HEK293 (cell line): Measurements from ENCODE around the gene CA11.

Experiments
- CTCF ChIA-PET: fragments of 350-600 bp; formaldehyde crosslinking; extraction: SDS; loops from one replicate; lab custom pipeline; 2021; ENCODE audit warnings: antibody characterized with exemption; lab: Yijun Ruan, JAX
- POLR2A ChIA-PET: fragments of 300-600 bp; formaldehyde crosslinking; extraction: SDS; loops from one replicate; lab custom pipeline; 2020; ENCODE audit warnings: antibody characterized with exemption, inconsistent platforms; lab: Yijun Ruan, JAX
- H3K27ac ChIP-seq: fragments of 200-500 bp; sonication (Bioruptor generic); 2 replicates; pipeline ENCODE4 v1.5.1; 2014; ENCODE audit warnings: low read depth, low read length, control low read depth, inconsistent platforms; ENCODE audit errors: extremely low read depth
- H3K36me3 ChIP-seq, 2 experiments: fragments of 200-500 bp in 1 of 2; sonication (Bioruptor generic) in 1 of 2; 1 replicate in 1 of 2; 2 replicates in 1 of 2; pipeline ENCODE4 v1.5.1; 2014 to 2017; ENCODE audit warnings: inconsistent platforms in 2 of 2, low read length in 2 of 2; ENCODE audit not compliant: control insufficient read depth in 2 of 2, insufficient read depth in 1 of 2
- H3K4me1 ChIP-seq: fragments of 200-500 bp; sonication (Bioruptor generic); 2 replicates; pipeline ENCODE4 v1.5.1; 2014; ENCODE audit warnings: mild to moderate bottlenecking, low read length, inconsistent platforms; ENCODE audit not compliant: control insufficient read depth, insufficient read depth
- H3K4me3 ChIP-seq: 2 replicates; pipeline ENCODE4 v1.5.1; 2011; ENCODE audit warnings: low read depth, mild to moderate bottlenecking, control low read depth, low read length, moderate library complexity
- H3K9me3 ChIP-seq: fragments of 200-500 bp; sonication (Bioruptor generic); 2 replicates; pipeline ENCODE4 v1.5.1; 2014; ENCODE audit warnings: low read depth, low read length, inconsistent platforms; ENCODE audit not compliant: control insufficient read depth, insufficient read depth
- BCL11B ChIP-seq: fragments of 450-650 bp; formaldehyde crosslinking; IDR thresholded peaks from 2 replicates; pipeline ENCODE4 v1.5.1; 2016; ENCODE audit warnings: low read depth, missing biosample characterization, missing genetic modification characterization
- EGR2 ChIP-seq: fragments of 450-650 bp; formaldehyde crosslinking; IDR thresholded peaks from 2 replicates; pipeline ENCODE4 v1.5.1; 2016; ENCODE audit warnings: low read depth, missing biosample characterization, missing genetic modification characterization
- PRDM1 ChIP-seq: fragments of 450-650 bp; formaldehyde crosslinking; IDR thresholded peaks from 2 replicates; pipeline ENCODE4; 2016; ENCODE audit warnings: missing biosample characterization, missing genetic modification characterization
- ZFHX2 ChIP-seq: fragments of 450-650 bp; formaldehyde crosslinking; conservative IDR thresholded peaks from 2 replicates; pipeline ENCODE4 v1.5.1; 2016; ENCODE audit warnings: missing biosample characterization, missing genetic modification characterization
- ZNF121 ChIP-seq: fragments of 450-650 bp; formaldehyde crosslinking; IDR thresholded peaks from 2 replicates; pipeline ENCODE4 v1.5.1; 2016; ENCODE audit warnings: missing biosample characterization, missing genetic modification characterization
- ZNF133 ChIP-seq: fragments of 450-650 bp; formaldehyde crosslinking; IDR thresholded peaks from 2 replicates; pipeline ENCODE4 v1.5.1; 2016; ENCODE audit warnings: missing biosample characterization, missing genetic modification characterization
- ZNF138 ChIP-seq: fragments of 450-650 bp; formaldehyde crosslinking; IDR thresholded peaks from 2 replicates; pipeline ENCODE4 v1.5.1; 2016; ENCODE audit warnings: missing biosample characterization, missing genetic modification characterization, borderline replicate concordance
- ZNF16 ChIP-seq: fragments of 450-650 bp; formaldehyde crosslinking; IDR thresholded peaks from 2 replicates; pipeline ENCODE4 v1.5.1; 2016; ENCODE audit warnings: low read depth, missing biosample characterization, missing genetic modification characterization
- ZNF366 ChIP-seq: fragments of 450-650 bp; formaldehyde crosslinking; conservative IDR thresholded peaks from 2 replicates; pipeline ENCODE4 v1.5.1; 2016; ENCODE audit warnings: missing biosample characterization, missing genetic modification characterization
- ZNF394 ChIP-seq: fragments of 450-650 bp; formaldehyde crosslinking; IDR thresholded peaks from 2 replicates; pipeline ENCODE4 v1.5.1; 2016; ENCODE audit warnings: missing biosample characterization, missing genetic modification characterization, mild to moderate bottlenecking, moderate library complexity, borderline replicate concordance
- ZNF571 ChIP-seq: fragments of 450-650 bp; formaldehyde crosslinking; IDR thresholded peaks from 2 replicates; pipeline ENCODE4 v1.5.0; 2017; ENCODE audit warnings: missing biosample characterization, missing genetic modification characterization
- ZNF596 ChIP-seq: fragments of 450-650 bp; IDR thresholded peaks from 2 replicates; pipeline ENCODE4 v1.5.0; 2018; ENCODE audit warnings: missing biosample characterization, mild to moderate bottlenecking, missing genetic modification characterization, moderate library complexity
- ZNF623 ChIP-seq: fragments of 450-650 bp; formaldehyde crosslinking; IDR thresholded peaks from 2 replicates; pipeline ENCODE4 v1.5.1; 2016; ENCODE audit warnings: missing biosample characterization, missing genetic modification characterization
- ZNF670 ChIP-seq: fragments of 450-650 bp; formaldehyde crosslinking; IDR thresholded peaks from 2 replicates; pipeline ENCODE4 v1.5.1; 2016; ENCODE audit warnings: missing biosample characterization, missing genetic modification characterization, low read depth
- ZNF747 ChIP-seq: fragments of 450-650 bp; formaldehyde crosslinking; IDR thresholded peaks from 2 replicates; pipeline ENCODE4 v1.5.1; 2016; ENCODE audit warnings: missing biosample characterization, missing genetic modification characterization
- ZNF777 ChIP-seq: fragments of 450-650 bp; formaldehyde crosslinking; IDR thresholded peaks from 2 replicates; pipeline ENCODE4 v1.5.1; 2017; ENCODE audit warnings: missing biosample characterization, missing genetic modification characterization, borderline replicate concordance
- TF ChIP-seq, protein P1 (sequence below): fragments of 450-650 bp; formaldehyde crosslinking; IDR thresholded peaks from 2 replicates; pipeline ENCODE4 v1.5.1; 2016; ENCODE audit warnings: missing biosample characterization, missing genetic modification characterization

Gene CA11

GRCh38 chr19:48642862-48643261, 3.1 kb downstream of the CA11 start:
- Histone ChIP-seq H3K4me1 (peaks cover 9% of the 10 kb centered on the region), H3K27ac (no peak overlapping the region), H3K9me3 (no peaks in the 10 kb centered on the region), H3K4me3 (no peak overlapping the region), H3K36me3 (no peaks in the 10 kb centered on the region)
- TF ChIP-seq ZNF366 (tag by site-specific recombination) (peak; percentile 83), ZNF121 (peak; percentile 87), ZNF133 (no peak), PRDM1 (tag by site-specific recombination) (peak; percentile 26; the same call in 1 of the 2 replicates), ZNF596 (tag by site-specific recombination) (0 out of 2 replicates have a peak, but pooled peaks have one; percentile 30)
- ChIA-PET CTCF (interaction anchor here (0.7 to 3.5 kb wide), 4 partner anchors 32 to 1845 kb away, joined by 3 to 27 read pairs (median 4); no protein-coding TSS in a partner anchor), POLR2A (interaction anchor here (3.9 kb wide), 1 partner anchor 24 kb away, joined by 39 read pairs; the partner anchor contains the start of genes RPL18 and SPHK2)

DNA sequence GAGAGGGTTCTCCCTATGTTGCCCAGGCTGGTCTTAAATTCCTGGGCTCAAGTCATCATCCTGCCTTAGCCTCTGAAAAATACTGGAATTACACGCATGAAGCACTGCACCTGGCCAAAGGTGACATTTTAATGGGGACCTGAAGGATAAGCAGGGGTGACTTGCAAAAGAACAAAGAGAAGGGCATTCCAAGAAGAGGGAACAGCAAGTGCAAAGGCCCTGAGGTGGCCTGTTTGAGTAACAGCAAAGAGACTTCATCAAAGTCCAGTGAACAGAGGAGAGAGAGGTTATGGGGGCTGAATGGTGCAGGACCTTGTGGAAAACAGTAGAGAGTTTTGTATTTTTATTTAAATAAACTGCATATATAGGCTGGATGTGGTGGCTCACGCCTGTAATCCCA, 4.1 kb downstream of the CA11 start:
- H3K36me3 ChIP-seq: no peaks in the 10 kb centered on the region
- peaks cover 9% of the 10 kb centered on the region for H3K4me1 ChIP-seq
- POLR2A ChIA-PET: interaction anchor here (0.6 to 0.7 kb wide), 3 partner anchors 25 to 1778 kb away, joined by 3 to 5 read pairs (median 4); no protein-coding TSS in a partner anchor
- H3K9me3 ChIP-seq: no peaks in the 10 kb centered on the region
- TF ChIP-seq ZNF623 (tag by site-specific recombination) (peak; percentile 96), ZNF670 (no peak), ZNF747 (tag by site-specific recombination) (no peak), ZNF571 (tag by site-specific recombination) (no peak), ZNF138 (tag by site-specific recombination) (no peak)
- CTCF ChIA-PET: no interaction called here
- no peak overlapping the region for H3K4me3 ChIP-seq
- no peak overlapping the region for H3K27ac ChIP-seq

DNA sequence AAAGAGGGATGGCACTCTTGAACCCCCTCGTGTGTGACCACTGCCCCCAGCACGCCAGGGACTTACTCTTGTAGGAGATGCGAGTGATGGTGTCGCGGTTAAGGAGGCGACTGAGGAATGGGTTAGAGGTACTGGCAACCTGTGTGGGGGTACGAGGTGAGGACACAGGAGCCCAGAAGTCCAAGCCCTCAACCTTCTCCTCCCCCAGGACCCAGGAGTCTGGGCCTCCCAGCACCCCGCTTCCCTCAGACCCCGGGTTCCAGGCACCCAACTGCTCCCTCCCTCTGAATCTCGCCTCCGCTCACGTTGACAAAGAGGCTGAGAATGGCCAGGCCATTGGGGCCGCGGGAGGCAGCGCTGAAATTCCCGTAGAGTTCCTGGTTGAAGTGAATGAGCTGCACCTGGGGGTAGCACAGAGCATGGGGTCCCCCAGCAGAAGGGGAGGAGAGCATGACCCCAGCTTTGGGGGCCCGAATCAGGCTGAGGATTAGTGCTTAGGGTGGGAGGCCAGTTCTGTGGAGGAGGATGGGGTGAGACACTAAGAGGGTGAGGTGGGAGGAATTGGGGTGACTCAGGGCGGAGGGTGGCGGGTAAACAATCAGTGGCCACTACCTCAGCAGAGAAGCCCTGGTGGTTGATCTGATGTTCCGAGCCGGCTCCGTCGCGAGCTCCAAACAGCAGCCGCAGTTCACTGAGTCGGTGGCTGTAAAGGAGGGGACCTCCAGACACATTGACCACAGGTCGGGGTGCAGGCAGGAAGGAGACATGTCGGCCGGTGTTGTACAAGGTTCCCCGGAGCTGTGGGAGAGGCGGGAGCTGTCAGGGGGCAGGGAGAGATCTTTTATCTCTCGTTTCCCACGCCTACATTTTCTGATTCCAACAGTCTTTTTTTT, 6.3 kb downstream of the CA11 start:
- ChIA-PET CTCF (interaction anchor here (0.6 to 0.7 kb wide), 3 partner anchors 12 to 257 kb away, joined by 3 read pairs; no protein-coding TSS in a partner anchor), POLR2A (interaction anchor here (0.6 to 1.1 kb wide), 3 partner anchors 16 to 151 kb away, joined by 3 to 7 read pairs (median 4); no protein-coding TSS in a partner anchor)
- H3K4me3 ChIP-seq: no peak overlapping the region

More for the DNA sequence above, 6.3 kb downstream of the CA11 start:
- Histone ChIP-seq H3K4me1 (peaks cover 14% of the 10 kb centered on the region), H3K27ac (no peak overlapping the region), H3K36me3 (no peaks in the 10 kb centered on the region), H3K9me3 (no peaks in the 10 kb centered on the region)
- peak; percentile 33 for TF ChIP-seq EGR2 (tag by site-specific recombination)
- TF ChIP-seq BCL11B (tag by site-specific recombination): no peak
- TF ChIP-seq ZNF777: no peak
- TF ChIP-seq, protein P1, sequence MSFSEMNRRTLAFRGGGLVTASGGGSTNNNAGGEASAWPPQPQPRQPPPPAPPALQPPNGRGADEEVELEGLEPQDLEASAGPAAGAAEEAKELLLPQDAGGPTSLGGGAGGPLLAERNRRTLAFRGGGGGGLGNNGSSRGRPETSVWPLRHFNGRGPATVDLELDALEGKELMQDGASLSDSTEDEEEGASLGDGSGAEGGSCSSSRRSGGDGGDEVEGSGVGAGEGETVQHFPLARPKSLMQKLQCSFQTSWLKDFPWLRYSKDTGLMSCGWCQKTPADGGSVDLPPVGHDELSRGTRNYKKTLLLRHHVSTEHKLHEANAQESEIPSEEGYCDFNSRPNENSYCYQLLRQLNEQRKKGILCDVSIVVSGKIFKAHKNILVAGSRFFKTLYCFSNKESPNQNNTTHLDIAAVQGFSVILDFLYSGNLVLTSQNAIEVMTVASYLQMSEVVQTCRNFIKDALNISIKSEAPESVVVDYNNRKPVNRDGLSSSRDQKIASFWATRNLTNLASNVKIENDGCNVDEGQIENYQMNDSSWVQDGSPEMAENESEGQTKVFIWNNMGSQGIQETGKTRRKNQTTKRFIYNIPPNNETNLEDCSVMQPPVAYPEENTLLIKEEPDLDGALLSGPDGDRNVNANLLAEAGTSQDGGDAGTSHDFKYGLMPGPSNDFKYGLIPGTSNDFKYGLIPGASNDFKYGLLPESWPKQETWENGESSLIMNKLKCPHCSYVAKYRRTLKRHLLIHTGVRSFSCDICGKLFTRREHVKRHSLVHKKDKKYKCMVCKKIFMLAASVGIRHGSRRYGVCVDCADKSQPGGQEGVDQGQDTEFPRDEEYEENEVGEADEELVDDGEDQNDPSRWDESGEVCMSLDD (tag by site-specific recombination): peak; percentile 44; the same call in 1 of the 2 replicates
- TF ChIP-seq ZNF394 (tag by site-specific recombination): no peak
- TF ChIP-seq ZNF16 (tag by site-specific recombination): no peak
- peak; percentile 57 for TF ChIP-seq ZFHX2 (tag by site-specific recombination)
- TF ChIP-seq ZNF747 (tag by site-specific recombination): no peak
